Measurements from ENCODE around the gene REEP3.
A peak's percentile ranks its signal among the peaks of the same experiment; 100 is the strongest.
"Not testable (repeated sequence)": the region's sequence is repeated elsewhere in the genome, so short reads cannot be mapped to it uniquely, and the experiment has no call there.

Gene REEP3

GRCh38 chr10:63630085-63630930 is 109.1 kb downstream of the REEP3 start:
- DNase-seq = peak; percentile 93

GRCh38 chr10:63630931-63631680 is 109.9 kb downstream of the REEP3 start:
- DNase-seq = peak; percentile 14

- DNase-seq = peak; percentile 11
These were observed 110.8 kb downstream of the REEP3 start for GRCh38 chr10:63631991-63632390.

GRCh38 chr10:63633677-63634487 is 112.7 kb downstream of the REEP3 start:
- DNase-seq = peak; percentile 33

- DNase-seq = peak; percentile 74
These were observed 113.4 kb downstream of the REEP3 start for GRCh38 chr10:63634488-63635065.

GRCh38 chr10:63636812-63637211 is 115.6 kb downstream of the REEP3 start:
- no peak for DNase-seq

GRCh38 chr10:63637901-63638327 is 116.7 kb downstream of the REEP3 start:
- no peak for DNase-seq

GRCh38 chr10:63641366-63641765 is 120.2 kb downstream of the REEP3 start:
- no peak for DNase-seq

GRCh38 chr10:63641799-63642198 is 120.6 kb downstream of the REEP3 start:
- no peak for DNase-seq

GRCh38 chr10:63642808-63643207 is 121.6 kb downstream of the REEP3 start:
- DNase-seq = no peak

- DNase-seq = no peak
These were observed 123.4 kb downstream of the REEP3 start for GRCh38 chr10:63644418-63645142.

- no peak for DNase-seq
These were observed 124.0 kb downstream of the REEP3 start for GRCh38 chr10:63645195-63645594.

- DNase-seq = no peak
These were observed 125.3 kb downstream of the REEP3 start for GRCh38 chr10:63646491-63646890.

- DNase-seq = no peak
These were observed 130.7 kb downstream of the REEP3 start for GRCh38 chr10:63651864-63652263.

GRCh38 chr10:63653747-63654146 is 132.5 kb downstream of the REEP3 start:
- DNase-seq = no peak

GRCh38 chr10:63657761-63658160 is 136.6 kb downstream of the REEP3 start:
- no peak for DNase-seq

GRCh38 chr10:63660941-63661340 is 139.7 kb downstream of the REEP3 start:
- not testable (repeated sequence) for DNase-seq

GRCh38 chr10:63661347-63661746 is 140.1 kb downstream of the REEP3 start:
- no peak for DNase-seq

- no peak for DNase-seq
These were observed 143.2 kb downstream of the REEP3 start for GRCh38 chr10:63664341-63664885.

- DNase-seq = not testable (repeated sequence)
These were observed 143.9 kb downstream of the REEP3 start for GRCh38 chr10:63665006-63665580.

- DNase-seq = peak; percentile 28
These were observed 144.5 kb downstream of the REEP3 start for GRCh38 chr10:63665670-63666134.

Measured in fibroblast of skin of abdomen (primary cell).